IMR-90 (cell line): ENCODE data around the gene ABCA12. TPM values are rescaled to one million over a fixed set of nuclear protein-coding genes. Genes with fewer than 3 reads are reported as not detected.

Source experiments
- ATAC-seq: fragments of 200-7000 bp; cut with Tn5 transposase; 2 replicates; pipeline ENCODE4 v1.9.1; 2020; ENCODE audit warnings: low read depth, mild to moderate bottlenecking, moderate library complexity
- BruUV-seq: library from RNA; stranded (reverse); fragments of 400-500 nt; replicated peaks from 2 replicates; lab custom pipeline; 2021; lab: Mats Ljungman, UMichigan
- CTCF ChIA-PET: fragments of 300-600 bp; formaldehyde crosslinking; extraction: SDS; loops from one replicate; lab custom pipeline; 2021; ENCODE audit warnings: antibody characterized with exemption; lab: Yijun Ruan, JAX
- POLR2A ChIA-PET: fragments of 300-600 bp; sonication (Branson Sonifier 250); formaldehyde crosslinking; loops from one replicate; lab custom pipeline; 2022; ENCODE audit warnings: antibody characterized with exemption; ENCODE audit not compliant: unreplicated experiment; lab: Charles Lee
- DNase-seq: peaks from one replicate; pipeline ENCODE4 v3.0.0; 2013
- H2AFZ ChIP-seq: replicated peaks from 2 replicates; pipeline ENCODE3; 2013; ENCODE audit warnings: low read length, mild to moderate bottlenecking; ENCODE audit not compliant: poor library complexity
- H2AK5ac ChIP-seq: 2 replicates; pipeline ENCODE4 v1.6.1; 2013; ENCODE audit warnings: low read depth, low read length, inconsistent platforms
- H2AK9ac ChIP-seq: replicated peaks from 2 replicates; pipeline ENCODE3; 2013; ENCODE audit warnings: mild to moderate bottlenecking, low read depth, low read length, moderate library complexity; ENCODE audit not compliant: poor library complexity
- H2BK120ac ChIP-seq: 2 replicates; pipeline ENCODE4 v1.6.1; 2013; ENCODE audit warnings: low read depth, low read length, inconsistent platforms
- H2BK15ac ChIP-seq: 3 replicates; pipeline ENCODE4 v1.6.1; 2013; ENCODE audit warnings: low read depth, low read length, inconsistent platforms
- H2BK20ac ChIP-seq: 2 replicates; pipeline ENCODE4 v1.6.1; 2013; ENCODE audit warnings: low read depth, mild to moderate bottlenecking, inconsistent platforms, low read length, moderate library complexity
- H2BK5ac ChIP-seq: 2 replicates; pipeline ENCODE4 v1.6.1; 2013; ENCODE audit warnings: mild to moderate bottlenecking, low read depth, low read length, inconsistent platforms; ENCODE audit not compliant: poor library complexity, severe bottlenecking
- H3K14ac ChIP-seq: replicated peaks from 2 replicates; pipeline ENCODE4 v1.6.1; 2013; ENCODE audit warnings: low read depth, low read length, inconsistent platforms
- H3K18ac ChIP-seq: 2 replicates; pipeline ENCODE4 v1.6.1; 2013; ENCODE audit warnings: low read depth, low read length, control low read depth
- H3K23ac ChIP-seq: 2 replicates; pipeline ENCODE4 v1.6.1; 2013; ENCODE audit warnings: low read depth, low read length, inconsistent platforms
- H3K27ac ChIP-seq: 2 replicates; pipeline ENCODE4 v1.5.1; 2013; ENCODE audit warnings: mild to moderate bottlenecking, control low read depth, low read length; ENCODE audit not compliant: insufficient read depth
- H3K27me3 ChIP-seq: 2 replicates; pipeline ENCODE4 v1.6.1; 2013; ENCODE audit warnings: low read length; ENCODE audit not compliant: control insufficient read depth, insufficient read depth
- H3K36me3 ChIP-seq: 2 replicates; pipeline ENCODE4 v1.6.1; 2013; ENCODE audit warnings: low read length, mixed read lengths; ENCODE audit not compliant: control insufficient read depth, insufficient read depth
- H3K4ac ChIP-seq: 2 replicates; pipeline ENCODE4 v1.6.1; 2013; ENCODE audit warnings: low read depth, low read length, inconsistent platforms
- H3K4me1 ChIP-seq: 2 replicates; pipeline ENCODE4 v1.6.1; 2013; ENCODE audit warnings: low read length, mixed read lengths; ENCODE audit not compliant: control insufficient read depth, insufficient read depth
- H3K4me2 ChIP-seq: 2 replicates; pipeline ENCODE4 v1.6.1; 2013; ENCODE audit warnings: low read depth, mild to moderate bottlenecking, control low read depth, low read length, moderate library complexity
- H3K4me3 ChIP-seq: 2 replicates; pipeline ENCODE4 v1.5.1; 2013; ENCODE audit warnings: low read depth, mild to moderate bottlenecking, control low read depth, low read length, moderate library complexity; ENCODE audit not compliant: insufficient read depth
- H3K56ac ChIP-seq: 2 replicates; pipeline ENCODE4 v1.6.1; 2013; ENCODE audit warnings: low read length, inconsistent platforms; ENCODE audit not compliant: insufficient read depth; ENCODE audit errors: extremely low read depth
- H3K79me1 ChIP-seq, 2 experiments: 2 replicates each; pipeline ENCODE4 v1.6.1; 2013; ENCODE audit warnings: low read length in 2 of 2, inconsistent platforms in 1 of 2, low read depth in 1 of 2
- H3K9ac ChIP-seq: 2 replicates; pipeline ENCODE4 v1.6.1; 2013; ENCODE audit warnings: low read depth, low read length, control low read depth
- H3K9me1 ChIP-seq: 2 replicates; pipeline ENCODE4 v1.6.1; 2013; ENCODE audit warnings: low read length, inconsistent platforms; ENCODE audit not compliant: insufficient read depth
- H3K9me3 ChIP-seq: 2 replicates; pipeline ENCODE4 v1.6.1; 2013; ENCODE audit warnings: low read length; ENCODE audit not compliant: control insufficient read depth, insufficient read depth
- H4K20me1 ChIP-seq: 2 replicates; pipeline ENCODE4 v1.6.1; 2013; ENCODE audit warnings: low read length, inconsistent platforms; ENCODE audit not compliant: insufficient read depth
- H4K5ac ChIP-seq: 2 replicates; pipeline ENCODE4 v1.6.1; 2013; ENCODE audit warnings: mild to moderate bottlenecking, low read depth, low read length, control low read depth
- H4K8ac ChIP-seq, 2 experiments: 2 replicates each; pipeline ENCODE4 v1.6.1; 2013; ENCODE audit warnings: low read depth in 2 of 2, low read length in 2 of 2, control low read depth in 1 of 2, inconsistent platforms in 1 of 2
- H4K91ac ChIP-seq: 2 replicates; pipeline ENCODE4 v1.6.1; 2013; ENCODE audit warnings: low read depth, low read length, inconsistent platforms; ENCODE audit not compliant: insufficient read depth
- BHLHE40 ChIP-seq: fragments of 150-350 bp; IDR thresholded peaks from 2 replicates; pipeline ENCODE4 v1.6.1; 2016; ENCODE audit warnings: mild to moderate bottlenecking, low read depth, low read length
- CHD1 ChIP-seq: IDR thresholded peaks from 2 replicates; pipeline ENCODE4 v1.6.1; 2012; ENCODE audit warnings: low read depth, low read length, improper control_type of control experiment
- FOS ChIP-seq: fragments of 150-350 bp; IDR thresholded peaks from 2 replicates; pipeline ENCODE4 v1.6.1; 2016; ENCODE audit warnings: low read depth, low read length
- MAFK ChIP-seq: IDR thresholded peaks from 2 replicates; pipeline ENCODE4 v1.6.1; 2012; ENCODE audit warnings: low read depth, low read length, improper control_type of control experiment
- MAZ ChIP-seq: IDR thresholded peaks from 2 replicates; pipeline ENCODE4 v1.6.1; 2012; ENCODE audit warnings: low read depth, mild to moderate bottlenecking, low read length, improper control_type of control experiment, moderate library complexity, borderline replicate concordance
- NFE2L2 ChIP-seq: fragments of 150-350 bp; IDR thresholded peaks from 2 replicates; pipeline ENCODE4 v1.6.1; 2016; ENCODE audit warnings: low read depth, mild to moderate bottlenecking, low read length
- POLR2A ChIP-seq: IDR thresholded peaks from 2 replicates; pipeline ENCODE4 v1.6.1; 2012; ENCODE audit warnings: mild to moderate bottlenecking, low read depth, low read length
- RAD21 ChIP-seq: IDR thresholded peaks from 2 replicates; pipeline ENCODE4 v1.6.1; 2012; ENCODE audit warnings: low read length, improper control_type of control experiment
- RCOR1 ChIP-seq: IDR thresholded peaks from 2 replicates; pipeline ENCODE4 v1.6.1; 2012; ENCODE audit warnings: mild to moderate bottlenecking, low read length, improper control_type of control experiment; ENCODE audit not compliant: insufficient replicate concordance
- RFX5 ChIP-seq: IDR thresholded peaks from 2 replicates; pipeline ENCODE4 v1.8.0; 2012; ENCODE audit warnings: low read depth, mild to moderate bottlenecking, low read length, moderate library complexity
- SMC3 ChIP-seq: fragments of 150-350 bp; IDR thresholded peaks from 2 replicates; pipeline ENCODE4 v1.6.1; 2016; ENCODE audit warnings: low read depth, mild to moderate bottlenecking, antibody characterized with exemption, low read length, moderate library complexity
- WGBS, 2 experiments: methylation state at CpG; one replicate each; pipeline versions ENCODE4 v1.1.5 to v1.1.7; 2013; ENCODE audit warnings: missing lambda C conversion rate in 2 of 2; ENCODE audit not compliant: insufficient read length in 1 of 2; ENCODE audit errors: extremely low coverage in 2 of 2; 5-methylcytosine and 5-hydroxymethylcytosine counted together
- dilution Hi-C: fragments of 300-500 bp; cut with HindIII; formaldehyde crosslinking; loops from one replicate; pipeline ENCODE4 v1.14.3; 2018; ENCODE audit warnings: low sequenced_read_pairs; ENCODE audit not compliant: unreplicated experiment
- in situ Hi-C: fragments of 300-500 bp; cut with MboI; formaldehyde crosslinking; loops from 3 replicates; pipeline ENCODE4 v1.14.3; 2019; ENCODE audit warnings: low sequenced_read_pairs, inconsistent platforms, mixed read lengths
- intact Hi-C: fragments of 100-400 bp; cut with micrococcal nuclease; formaldehyde crosslinking; loops from 2 replicates; pipeline ENCODE4 v1.10.0; 2022
- polyA plus RNA-seq, 3 experiments: library from polyadenylated mRNA; depleted of rRNA; stranded (reverse); fragments of >200 nt; gene quantifications; 2 replicates each; pipeline ENCODE4 v1.2.3, GENCODE V29; 2012; ENCODE audit warnings: low replicate concordance in 1 of 3
- total RNA-seq: library from RNA; depleted of rRNA; stranded (reverse); fragments of >200 nt; gene quantifications from 2 replicates; pipeline ENCODE4 v1.2.3, GENCODE V29; 2012

The ABCA12 gene
- total and polyA plus RNA-seq, 2 of the 4 experiments (the other 2 are of a cell fraction) = under 0.01 TPM; not detected in 1

DNA sequence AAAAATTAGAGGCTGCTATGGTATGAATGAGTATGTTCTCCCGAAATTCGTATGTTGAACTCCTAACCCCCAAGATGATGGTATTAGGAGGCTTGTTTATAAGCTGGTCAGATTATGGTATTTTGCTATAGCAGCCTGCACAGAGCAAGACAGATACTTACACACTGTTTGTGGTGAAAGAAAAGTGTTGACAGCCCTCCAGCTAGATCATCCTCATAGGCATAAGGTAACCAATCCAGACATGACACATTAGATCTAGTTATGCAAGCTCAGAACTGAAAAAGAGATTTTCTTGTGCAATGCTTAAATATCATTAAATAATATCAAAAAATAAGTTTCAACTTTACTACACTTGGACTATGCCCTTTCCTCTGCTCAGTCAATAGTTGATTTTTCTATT, 107.1 kb downstream of the ABCA12 start:
- no peak overlapping the region for H4K91ac ChIP-seq
- H2BK5ac ChIP-seq = no peak overlapping the region
- DNase-seq (no peak), ATAC-seq (no peak)
- TF ChIP-seq RCOR1 = no peak
- no peak for TF ChIP-seq FOS
- TF ChIP-seq CHD1 = no peak
- TF ChIP-seq BHLHE40 = no peak
- no peak for TF ChIP-seq RFX5
- TF ChIP-seq SMC3 = no peak
- TF ChIP-seq RAD21 = no peak
- TF ChIP-seq NFE2L2 = no peak
- no peak for TF ChIP-seq MAZ
- no peak for TF ChIP-seq POLR2A
- no peak for TF ChIP-seq MAFK
- no TSS peak for BruUV-seq
- in situ Hi-C loops (no loop called here), dilution Hi-C loops (no loop called here), intact Hi-C loops (no loop called here)
- no CpG with 5 or more reads among the region's 2 CpGs for WGBS, 2 experiments
- no peak overlapping the region for H3K4me3 ChIP-seq
- H3K4me1 ChIP-seq = no peaks in the 10 kb centered on the region
- ChIA-PET POLR2A (no interaction called here), CTCF (no interaction called here)
- H3K18ac ChIP-seq = no peak overlapping the region
- no peaks in the 10 kb centered on the region for H3K9me3 ChIP-seq
- H3K27ac ChIP-seq = no peak overlapping the region
- no peak overlapping the region for H2AFZ ChIP-seq
- no peak overlapping the region for H3K9ac ChIP-seq
- no peak overlapping the region for H4K5ac ChIP-seq
- H3K79me1 ChIP-seq = no peaks in the 10 kb centered on the region
- H2BK15ac ChIP-seq = no peak overlapping the region
- H3K56ac ChIP-seq = no peak overlapping the region
- no peak overlapping the region for H3K23ac ChIP-seq
- H3K14ac ChIP-seq = no peak overlapping the region
- H3K9me1 ChIP-seq = no peaks in the 10 kb centered on the region
- no peak overlapping the region for H2AK9ac ChIP-seq
- H3K4ac ChIP-seq = no peak overlapping the region
- no peak overlapping the region for H2AK5ac ChIP-seq
- H3K36me3 ChIP-seq = no peaks in the 10 kb centered on the region
- no peak overlapping the region for H3K4me2 ChIP-seq
- no peak overlapping the region for H4K8ac ChIP-seq
- H3K27me3 ChIP-seq = no peaks in the 10 kb centered on the region
- H4K20me1 ChIP-seq = no peaks in the 10 kb centered on the region
- no peak overlapping the region for H2BK120ac ChIP-seq
- no peak overlapping the region for H2BK20ac ChIP-seq
